Endothelial cell (in vitro differentiated cells): ENCODE data around the gene HSPB9. TPM values are rescaled to one million over a fixed set of nuclear protein-coding genes. Genes with fewer than 3 reads are reported as not detected.

ENCODE experiments used
- DNase-seq: peaks from one replicate; pipeline ENCODE4 v3.0.0; 2021; ENCODE audit warnings: low spot score
- H3K27ac Mint-ChIP-seq: one replicate; pipeline ENCODE4 v1.8.0; 2021; ENCODE audit warnings: mixed read lengths, inconsistent platforms; ENCODE audit not compliant: unreplicated experiment
- H3K27me3 Mint-ChIP-seq: one replicate; pipeline ENCODE4 v1.8.0; 2021; ENCODE audit warnings: mild to moderate bottlenecking, moderate library complexity, mixed read lengths, inconsistent platforms; ENCODE audit not compliant: unreplicated experiment
- H3K36me3 Mint-ChIP-seq: one replicate; pipeline ENCODE4 v1.8.0; 2021; ENCODE audit warnings: mild to moderate bottlenecking, low read depth, mixed read lengths, inconsistent platforms; ENCODE audit not compliant: unreplicated experiment
- H3K4me1 Mint-ChIP-seq: one replicate; pipeline ENCODE4 v1.8.0; 2021; ENCODE audit warnings: mild to moderate bottlenecking, mixed read lengths, inconsistent platforms; ENCODE audit not compliant: unreplicated experiment
- H3K4me3 Mint-ChIP-seq: one replicate; pipeline ENCODE4 v1.8.0; 2021; ENCODE audit warnings: mild to moderate bottlenecking, mixed read lengths, inconsistent platforms; ENCODE audit not compliant: unreplicated experiment
- H3K9me3 Mint-ChIP-seq: one replicate; pipeline ENCODE4 v1.8.0; 2021; ENCODE audit warnings: mixed read lengths, inconsistent platforms; ENCODE audit not compliant: unreplicated experiment
- CTCF ChIP-seq: fragments of 200-600 bp; sonication (generic); IDR thresholded peaks from one replicate; pipeline ENCODE4 v1.5.0; 2021; ENCODE audit warnings: antibody characterized with exemption; ENCODE audit not compliant: unreplicated experiment
- total RNA-seq: library from RNA; stranded (reverse); fragmentation: NEBNext Ultra II Directional; extraction: Animal tissue kit (Norgen Biotek cat#: 25700); gene quantifications from one replicate; pipeline ENCODE4 v1.2.1, GENCODE V29; 2021; ENCODE audit not compliant: unreplicated experiment

Gene HSPB9
- total RNA-seq, 1 donor from 2014 or later, result not detected

- H3K9me3 Mint-ChIP-seq, result no peaks in the 10 kb centered on the region
- peaks cover 54% of the 10 kb centered on the region for H3K36me3 Mint-ChIP-seq
- H3K27me3 Mint-ChIP-seq, result peaks cover 9% of the 10 kb centered on the region
- H3K4me3 Mint-ChIP-seq, result peak overlapping the region; percentile 19
- TF ChIP-seq CTCF, result no peak
- H3K4me1 Mint-ChIP-seq, result peaks cover 20% of the 10 kb centered on the region
- DNase-seq, result no peak
- no peak overlapping the region for H3K27ac Mint-ChIP-seq
These were observed 4.2 kb downstream of the HSPB9 start for GRCh38 chr17:42126836-42127235.

DNA sequence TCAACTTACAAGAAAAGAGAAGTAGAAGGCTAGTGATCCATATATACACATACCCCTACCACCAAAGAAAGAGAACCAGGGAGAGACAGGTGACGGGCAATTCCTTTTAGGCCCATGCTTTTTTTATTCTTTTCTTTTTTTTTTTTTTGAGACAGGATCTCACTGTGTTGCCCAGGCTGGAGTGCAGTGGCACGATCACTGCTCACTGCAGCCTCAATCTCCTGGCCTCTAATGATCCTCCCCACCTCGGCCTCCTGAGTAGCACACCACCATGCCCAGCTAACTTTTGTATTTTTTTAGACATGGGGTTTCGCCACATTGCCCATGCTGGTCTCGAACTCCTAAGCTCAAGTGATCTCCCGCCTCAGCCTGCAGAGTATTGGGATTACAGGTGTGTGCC is 4.8 kb downstream of the HSPB9 start:
- H3K27me3 Mint-ChIP-seq, result peaks cover 6% of the 10 kb centered on the region
- no peak overlapping the region for H3K27ac Mint-ChIP-seq
- peak overlapping the region; percentile 19 for H3K4me3 Mint-ChIP-seq
- no peak for DNase-seq
- H3K9me3 Mint-ChIP-seq, result no peaks in the 10 kb centered on the region
- no peak for TF ChIP-seq CTCF
- H3K36me3 Mint-ChIP-seq, result peaks cover 54% of the 10 kb centered on the region
- H3K4me1 Mint-ChIP-seq, result peaks cover 24% of the 10 kb centered on the region

DNA sequence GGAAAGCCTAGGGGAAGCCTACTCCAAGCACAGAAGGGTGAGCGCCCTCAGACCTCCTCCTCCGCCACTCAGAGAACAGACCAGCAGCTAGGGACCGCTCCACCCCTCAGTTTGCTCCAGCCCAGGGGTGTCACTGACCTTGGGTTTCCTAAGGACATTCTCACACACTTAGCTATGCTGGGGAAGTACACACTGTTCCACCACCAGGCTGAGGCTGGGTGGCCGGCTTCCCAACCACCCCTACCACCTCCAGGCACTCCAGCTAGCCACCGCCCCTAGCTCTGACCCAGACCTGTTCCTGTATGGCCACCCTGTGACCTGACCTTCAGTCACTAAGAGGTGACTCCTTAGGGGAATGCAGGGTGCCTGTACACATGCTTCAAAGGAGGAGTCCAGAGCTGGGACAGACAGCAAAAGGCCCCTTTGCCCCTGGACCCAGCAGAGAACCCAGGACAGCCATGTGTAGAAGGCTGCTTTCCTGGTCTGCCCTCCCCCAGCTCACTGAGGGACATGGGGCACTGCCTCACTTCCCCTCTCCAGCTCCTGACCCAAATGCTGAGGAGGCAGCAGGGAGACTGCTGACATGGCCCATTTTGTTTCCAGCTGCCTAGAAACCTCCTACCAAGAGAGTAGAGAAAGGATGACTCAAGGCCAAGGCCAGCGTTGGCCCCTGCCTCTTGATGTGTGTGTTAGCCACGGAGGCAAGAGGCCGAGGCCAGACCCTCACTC is 6.7 kb downstream of the HSPB9 start:
- peaks cover 54% of the 10 kb centered on the region for H3K36me3 Mint-ChIP-seq
- DNase-seq, result no peak
- no peak overlapping the region for H3K4me3 Mint-ChIP-seq
- H3K27ac Mint-ChIP-seq, result no peak overlapping the region
- peaks cover 42% of the 10 kb centered on the region for H3K4me1 Mint-ChIP-seq
- peaks cover 6% of the 10 kb centered on the region for H3K27me3 Mint-ChIP-seq
- TF ChIP-seq CTCF, result no peak
- H3K9me3 Mint-ChIP-seq, result no peaks in the 10 kb centered on the region

- Mint-ChIP-seq H3K36me3 (peaks cover 46% of the 10 kb centered on the region), H3K27me3 (peaks cover 6% of the 10 kb centered on the region), H3K4me1 (peaks cover 51% of the 10 kb centered on the region), H3K27ac (peak overlapping the region; percentile 68), H3K4me3 (no peak overlapping the region), H3K9me3 (no peaks in the 10 kb centered on the region)
- no peak for TF ChIP-seq CTCF
- DNase-seq, result no peak
These were observed 7.8 kb downstream of the HSPB9 start for GRCh38 chr17:42130310-42130936.

DNA sequence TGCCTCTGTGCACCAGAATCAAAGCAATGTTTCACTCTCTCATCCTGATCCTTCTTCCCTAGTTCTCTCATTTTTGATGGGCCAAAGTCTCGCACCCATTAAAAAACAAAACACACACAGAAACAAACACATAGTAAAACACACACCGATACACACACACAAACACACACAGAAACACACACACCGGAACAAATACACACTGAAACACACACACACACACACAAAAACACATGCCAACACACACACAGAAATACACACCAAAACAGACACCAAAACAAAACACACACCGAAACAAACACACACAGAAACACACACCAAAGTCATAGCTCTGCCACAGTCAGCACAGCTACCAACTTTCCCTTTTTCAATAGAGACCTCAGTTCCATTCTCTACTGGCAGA is 8.6 kb downstream of the HSPB9 start:
- no peak for TF ChIP-seq CTCF
- H3K4me3 Mint-ChIP-seq, result peak overlapping the region; percentile 21

More for the DNA sequence above, 8.6 kb downstream of the HSPB9 start:
- H3K9me3 Mint-ChIP-seq, result no peaks in the 10 kb centered on the region
- DNase-seq, result no peak
- peaks cover 42% of the 10 kb centered on the region for H3K36me3 Mint-ChIP-seq
- peaks cover 59% of the 10 kb centered on the region for H3K4me1 Mint-ChIP-seq
- peaks cover 11% of the 10 kb centered on the region for H3K27me3 Mint-ChIP-seq
- peak overlapping the region; percentile 84 for H3K27ac Mint-ChIP-seq
